HG02623 (cell line): ENCODE measurements around the gene LPCAT4.
"Not testable (repeated sequence)": the region's sequence is repeated elsewhere in the genome, so short reads cannot be mapped to it uniquely, and the experiment has no call there.

Experiments
- ATAC-seq: cut with Tn5 transposase; IDR thresholded peaks from one replicate; pipeline ENCODE4 v1.9.1; 2021; ENCODE audit warnings: moderate library complexity; ENCODE audit not compliant: unreplicated experiment

Gene LPCAT4, protein sequence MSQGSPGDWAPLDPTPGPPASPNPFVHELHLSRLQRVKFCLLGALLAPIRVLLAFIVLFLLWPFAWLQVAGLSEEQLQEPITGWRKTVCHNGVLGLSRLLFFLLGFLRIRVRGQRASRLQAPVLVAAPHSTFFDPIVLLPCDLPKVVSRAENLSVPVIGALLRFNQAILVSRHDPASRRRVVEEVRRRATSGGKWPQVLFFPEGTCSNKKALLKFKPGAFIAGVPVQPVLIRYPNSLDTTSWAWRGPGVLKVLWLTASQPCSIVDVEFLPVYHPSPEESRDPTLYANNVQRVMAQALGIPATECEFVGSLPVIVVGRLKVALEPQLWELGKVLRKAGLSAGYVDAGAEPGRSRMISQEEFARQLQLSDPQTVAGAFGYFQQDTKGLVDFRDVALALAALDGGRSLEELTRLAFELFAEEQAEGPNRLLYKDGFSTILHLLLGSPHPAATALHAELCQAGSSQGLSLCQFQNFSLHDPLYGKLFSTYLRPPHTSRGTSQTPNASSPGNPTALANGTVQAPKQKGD

GRCh38 chr15:34367101-34368081 is at the start of gene LPCAT4:
Gene LPCAT4, minus strand, starts transcription at chr15:34367196. Its CDS starts 96 bp downstream, at chr15:34367100.
- peak; percentile 69 for ATAC-seq

DNA sequence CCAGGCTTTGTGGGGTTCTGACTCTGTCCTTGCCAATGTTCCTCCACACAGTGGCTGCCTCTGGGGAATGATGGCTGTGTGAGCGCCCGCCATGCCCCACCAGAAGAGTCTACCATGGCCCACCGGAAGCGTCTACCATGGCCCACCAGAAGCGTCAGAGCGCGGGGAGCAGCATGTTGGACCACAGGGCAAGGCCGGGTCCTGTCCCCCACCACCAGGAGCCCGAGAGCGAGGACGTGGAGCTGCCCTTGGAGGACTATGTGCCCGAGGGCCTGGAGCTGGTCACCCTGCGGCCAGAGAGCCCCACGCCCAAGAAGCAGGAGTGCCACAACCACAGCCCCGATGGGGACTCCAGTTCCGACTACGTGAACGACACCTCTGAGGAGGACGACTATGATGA is 42.5 kb upstream of the LPCAT4 start:
- ATAC-seq: not testable (repeated sequence)

DNA sequence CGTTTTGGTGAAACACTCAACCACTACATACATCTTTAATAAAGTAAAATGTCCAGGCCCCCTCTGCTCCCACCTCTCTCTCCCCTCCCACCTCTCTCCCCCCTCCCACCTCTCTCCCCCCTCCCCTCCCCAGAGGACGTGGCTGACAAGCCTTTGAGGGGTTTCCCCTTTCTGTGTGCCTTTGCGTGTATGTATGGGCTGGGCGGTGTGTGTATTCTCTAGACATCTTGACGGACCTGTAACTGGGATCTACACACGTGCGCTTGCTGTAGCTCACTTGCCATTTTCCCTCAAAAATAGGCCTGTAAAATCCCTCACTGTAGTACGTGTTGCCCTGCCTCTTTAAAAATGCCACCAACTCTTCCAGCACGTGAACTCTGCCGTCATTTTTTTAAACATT is 42.0 kb upstream of the LPCAT4 start:
- not testable (repeated sequence) for ATAC-seq

DNA sequence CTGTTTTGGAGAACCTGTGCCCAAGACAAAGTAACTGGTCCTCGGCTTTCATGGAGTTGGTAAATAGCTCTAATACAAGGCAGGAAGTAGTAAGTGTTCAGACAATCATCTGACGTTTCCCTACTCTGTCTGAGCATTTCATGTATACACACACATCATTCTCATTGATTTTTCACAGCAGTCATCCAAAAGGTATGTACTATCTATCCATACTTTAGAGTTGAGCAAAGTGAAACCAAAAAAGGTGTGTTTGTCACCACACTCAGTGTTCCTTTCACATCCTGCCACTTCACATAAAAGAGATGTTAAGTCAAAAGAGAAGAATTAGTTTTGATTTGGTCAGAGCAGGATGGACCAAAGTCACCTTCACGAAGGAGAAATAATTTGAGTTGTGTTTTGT is 36.9 kb upstream of the LPCAT4 start:
- peak; percentile 60 for ATAC-seq

- ATAC-seq: not testable (repeated sequence)
These were observed 36.2 kb upstream of the LPCAT4 start for GRCh38 chr15:34403160-34403598.

- ATAC-seq: not testable (repeated sequence)
These were observed 30.8 kb upstream of the LPCAT4 start for GRCh38 chr15:34397637-34398259.

DNA sequence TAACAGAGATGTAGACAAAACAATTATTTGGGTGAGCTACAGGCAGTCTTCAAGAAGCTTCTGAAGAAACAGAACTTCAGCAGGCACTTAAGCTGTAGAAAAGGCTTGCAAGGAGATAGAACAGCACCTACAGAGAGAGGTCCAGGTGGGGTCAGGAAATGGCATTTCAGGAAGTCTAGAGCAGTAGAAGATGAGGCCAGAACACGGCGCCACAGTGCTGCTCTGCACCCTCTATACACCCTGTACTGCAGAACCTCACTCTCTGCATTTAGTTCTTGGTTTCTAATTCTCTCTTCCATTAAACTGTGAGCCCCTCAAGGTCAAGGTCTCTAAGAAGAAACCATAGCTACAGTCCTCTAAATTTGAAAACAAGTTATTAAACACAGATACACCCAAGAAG is 26.0 kb upstream of the LPCAT4 start:
- not testable (repeated sequence) for ATAC-seq

DNA sequence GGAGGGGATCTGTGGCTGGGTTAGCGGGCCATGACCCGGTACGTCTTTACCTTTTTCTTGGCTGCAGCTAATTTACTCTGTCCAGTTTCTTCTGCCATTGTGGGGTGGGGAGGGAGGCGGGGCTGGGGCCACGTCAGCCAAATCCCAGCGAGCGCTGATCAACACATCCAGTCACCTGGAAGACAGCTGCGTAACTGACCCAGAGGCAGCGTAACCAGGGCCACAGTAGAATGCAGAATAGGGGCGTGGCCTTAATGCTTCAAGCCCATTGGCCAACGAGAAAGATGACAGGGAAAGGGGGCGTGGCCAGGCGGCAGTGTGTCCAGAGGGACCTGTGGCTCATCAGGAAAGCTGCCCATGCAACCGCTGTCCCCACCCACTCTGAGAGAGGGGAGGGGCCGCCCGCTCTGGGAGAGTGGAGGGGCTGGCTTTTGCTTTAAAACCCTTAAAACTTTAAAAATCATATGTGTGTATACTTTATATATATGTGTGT is 22.6 kb upstream of the LPCAT4 start:
- not testable (repeated sequence) for ATAC-seq

DNA sequence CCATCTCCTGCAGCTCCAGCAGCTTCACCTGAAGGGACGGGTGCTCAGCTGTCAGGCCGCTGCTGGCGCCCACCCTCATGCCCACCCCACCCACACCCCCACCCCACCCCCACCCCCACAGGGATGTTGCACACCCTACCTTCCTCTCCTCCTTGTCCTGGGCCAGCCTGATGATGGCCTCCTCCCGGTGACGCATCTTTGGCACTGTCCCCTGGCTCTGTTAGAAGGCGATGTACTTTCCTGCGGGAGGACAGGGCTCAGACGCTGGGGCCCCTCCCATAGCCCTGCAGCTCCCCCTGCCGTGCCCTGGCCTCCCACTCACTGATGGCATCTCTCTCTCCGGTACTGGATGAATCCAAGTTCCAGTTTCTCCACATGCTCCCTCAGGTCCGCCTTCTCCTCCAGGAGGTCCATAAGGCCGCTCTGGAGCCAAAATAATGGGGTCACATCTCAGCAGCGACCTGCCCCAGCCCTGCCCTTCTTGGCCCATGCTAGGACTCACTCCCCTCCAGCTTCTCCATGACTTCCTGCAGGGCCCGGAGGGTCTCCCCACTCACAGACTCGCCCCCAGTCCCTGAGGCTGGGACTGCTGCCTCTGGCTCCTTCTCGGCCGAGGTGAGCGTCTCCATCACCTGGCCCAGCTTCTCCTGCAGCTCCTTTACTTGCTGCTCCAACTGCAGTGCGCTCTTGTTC is 15.0 kb upstream of the LPCAT4 start:
- ATAC-seq: not testable (repeated sequence)

DNA sequence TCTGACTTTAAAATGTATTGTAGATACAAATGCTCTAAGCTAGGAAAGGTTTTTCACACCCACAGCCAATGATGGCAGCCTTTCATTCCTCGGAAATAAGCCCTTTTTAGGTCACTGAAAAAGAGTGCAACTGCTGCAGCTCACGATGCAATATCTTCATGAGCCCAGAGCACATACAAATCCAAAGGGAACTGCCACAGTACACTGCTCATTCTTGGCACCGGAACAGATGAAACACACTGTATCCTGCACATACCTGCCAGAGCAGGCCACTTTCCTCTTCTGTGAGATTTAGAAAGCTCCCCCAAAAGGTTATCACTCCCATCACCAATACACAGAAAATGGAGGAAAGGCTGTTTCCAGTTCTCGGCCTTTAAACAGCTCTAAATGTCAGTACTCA is 13.5 kb upstream of the LPCAT4 start:
- ATAC-seq: not testable (repeated sequence)

DNA sequence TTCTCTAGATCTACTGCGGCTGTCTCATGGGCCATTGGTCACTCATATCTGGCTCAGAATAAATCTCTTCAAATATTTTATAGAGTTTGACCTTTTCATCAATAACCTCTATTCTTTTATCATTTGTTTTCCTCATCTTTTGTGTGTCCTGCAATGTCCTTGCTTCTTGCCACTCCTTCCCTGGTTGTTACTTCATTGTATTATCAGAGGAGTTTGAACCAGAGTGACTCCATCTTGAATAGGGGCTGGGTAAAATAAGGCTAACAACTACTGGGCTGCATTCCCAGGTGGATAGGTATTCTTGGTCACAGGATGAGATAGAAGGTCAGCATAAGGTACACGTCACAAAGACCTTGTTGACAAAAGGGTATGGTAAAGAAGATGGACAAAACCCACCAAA is 9.9 kb upstream of the LPCAT4 start:
- ATAC-seq: no peak

DNA sequence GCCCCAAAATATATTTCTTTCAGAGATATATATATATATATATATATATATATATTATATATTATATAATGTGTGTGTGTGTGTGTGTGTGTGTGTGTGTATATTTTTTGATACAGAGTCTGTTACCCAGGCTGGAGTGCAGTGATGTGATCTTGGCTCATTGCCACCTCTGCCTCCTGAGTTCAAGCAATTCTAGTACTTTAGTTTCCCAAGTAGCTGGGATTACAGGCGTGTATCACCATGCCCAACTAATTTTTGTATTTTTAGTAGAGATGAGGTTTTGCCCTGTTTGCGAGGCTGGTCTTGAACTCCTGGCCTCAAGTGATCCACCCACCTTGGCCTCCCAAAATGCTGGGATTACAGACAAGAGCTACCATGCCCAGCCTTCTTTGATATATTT is 8.5 kb upstream of the LPCAT4 start:
- not testable (repeated sequence) for ATAC-seq

DNA sequence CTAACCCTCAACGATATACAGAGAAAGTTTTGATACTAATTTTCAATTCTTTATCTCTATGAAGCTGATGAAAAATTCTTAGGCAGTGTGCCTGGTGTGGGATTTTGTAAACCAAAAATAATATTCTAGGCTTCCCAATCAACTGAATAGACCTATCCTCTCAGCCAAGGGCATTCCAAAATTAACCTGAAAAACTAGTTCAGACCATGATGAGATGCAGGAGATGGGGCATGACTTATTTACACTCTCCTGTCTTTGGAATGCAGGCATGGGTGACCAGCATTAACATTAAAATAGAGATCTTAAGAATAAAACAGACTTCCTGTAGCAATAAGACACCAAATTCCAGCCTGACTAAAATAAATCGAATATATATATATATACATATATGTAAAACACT is 7.8 kb upstream of the LPCAT4 start:
- ATAC-seq: no peak

DNA sequence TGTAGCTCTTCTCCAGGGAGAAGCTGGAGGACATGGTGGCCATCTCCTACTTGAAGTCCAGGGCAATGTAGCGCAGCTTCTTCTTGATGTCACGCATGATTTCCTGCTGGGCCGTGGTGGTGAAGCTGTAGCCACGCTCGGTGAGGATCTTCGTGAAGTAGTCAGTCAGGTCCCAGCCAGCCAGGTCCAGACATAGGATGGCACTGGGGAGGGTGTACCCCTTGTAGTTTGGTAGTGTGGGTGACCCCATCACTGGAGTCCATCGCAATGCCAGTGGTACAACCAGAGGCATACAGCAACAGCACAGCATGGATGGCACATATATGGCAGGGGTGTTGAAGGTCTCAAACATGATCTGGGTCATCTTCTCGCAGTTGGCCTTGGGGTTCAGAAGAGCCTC is 7.0 kb upstream of the LPCAT4 start:
- ATAC-seq: no peak

GRCh38 chr15:34370643-34371042 is 3.6 kb upstream of the LPCAT4 start:
- no peak for ATAC-seq

DNA sequence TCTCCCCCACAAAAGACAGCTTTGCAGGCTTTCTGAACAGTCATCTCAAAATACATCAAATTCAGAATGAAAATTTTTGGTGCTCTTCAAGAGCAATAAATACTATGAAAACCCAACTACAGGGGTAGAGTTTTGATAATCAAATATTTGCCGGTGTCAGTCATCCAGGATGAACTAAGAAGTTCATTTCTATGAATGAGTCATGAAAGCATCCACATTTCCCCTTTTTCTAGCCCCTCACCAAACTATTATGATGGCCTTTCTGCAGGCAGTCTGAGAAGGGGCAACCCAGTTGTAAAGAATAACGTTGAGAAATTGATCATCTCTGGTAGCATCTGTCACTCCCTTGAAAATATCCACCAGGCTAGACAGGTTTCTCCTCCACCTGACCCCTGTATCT is 3.1 kb upstream of the LPCAT4 start:
- ATAC-seq: no peak

GRCh38 chr15:34366271-34367065 is 528 bp downstream of the LPCAT4 start:
- no peak for ATAC-seq

GRCh38 chr15:34365836-34366235 is 1.2 kb downstream of the LPCAT4 start:
- no peak for ATAC-seq

GRCh38 chr15:34365091-34365825 is 1.7 kb downstream of the LPCAT4 start:
- ATAC-seq: no peak
